Calu3 (cell line): ENCODE data around the gene FZD4. TPM values are rescaled to one million over a fixed set of nuclear protein-coding genes. Genes with fewer than 3 reads are reported as not detected.

Experiments used
- BruUV-seq: library from RNA; stranded (reverse); fragments of 400-500 nt; replicated peaks from 2 replicates; lab custom pipeline; 2021; lab: Mats Ljungman, UMichigan
- CTCF ChIA-PET: fragments of 300-600 bp; sonication (Branson Sonifier 250); formaldehyde crosslinking; loops from one replicate; lab custom pipeline; 2022; ENCODE audit warnings: antibody characterized with exemption; lab: Charles Lee
- DNase-seq: peaks from one replicate; pipeline ENCODE4 v3.0.0; 2022
- H3K27ac Mint-ChIP-seq: one replicate; pipeline ENCODE4 v1.8.0; 2022; ENCODE audit warnings: mixed read lengths; ENCODE audit not compliant: unreplicated experiment
- H3K27me3 Mint-ChIP-seq: one replicate; pipeline ENCODE4 v1.8.0; 2022; ENCODE audit warnings: mixed read lengths; ENCODE audit not compliant: unreplicated experiment
- H3K36me3 Mint-ChIP-seq: one replicate; pipeline ENCODE4 v1.8.0; 2022; ENCODE audit warnings: mild to moderate bottlenecking, moderate library complexity, mixed read lengths; ENCODE audit not compliant: insufficient read depth, unreplicated experiment
- H3K4me1 Mint-ChIP-seq: one replicate; pipeline ENCODE4 v1.8.0; 2022; ENCODE audit warnings: mild to moderate bottlenecking, low read depth, mixed read lengths; ENCODE audit not compliant: unreplicated experiment
- H3K4me3 Mint-ChIP-seq: one replicate; pipeline ENCODE4 v1.8.0; 2022; ENCODE audit warnings: mild to moderate bottlenecking, low read depth, moderate library complexity, mixed read lengths; ENCODE audit not compliant: unreplicated experiment
- H3K9me3 Mint-ChIP-seq: one replicate; pipeline ENCODE4 v1.8.0; 2022; ENCODE audit warnings: low read depth, mixed read lengths; ENCODE audit not compliant: unreplicated experiment
- CTCF ChIP-seq: fragments of 200-600 bp; IDR thresholded peaks from one replicate; pipeline ENCODE4 v1.8.0; 2022; ENCODE audit warnings: antibody characterized with exemption; ENCODE audit not compliant: unreplicated experiment
- intact Hi-C: fragments of 100-400 bp; cut with micrococcal nuclease; formaldehyde crosslinking; loops from one replicate; pipeline ENCODE4 v1.10.0; 2022; ENCODE audit not compliant: unreplicated experiment
- total RNA-seq: library from RNA; stranded (reverse); gene quantifications from 2 replicates; pipeline ENCODE4 v1.2.3, GENCODE V29; 2022

Gene FZD4
- total RNA-seq, 1 experiment from 2014 or later: 2.5 TPM

- Mint-ChIP-seq H3K27me3 (no peaks in the 10 kb centered on the region), H3K4me3 (peak overlapping the region; percentile 85), H3K4me1 (peaks cover 14% of the 10 kb centered on the region), H3K36me3 (peaks cover 23% of the 10 kb centered on the region), H3K27ac (no peak overlapping the region), H3K9me3 (no peaks in the 10 kb centered on the region)
- CTCF ChIA-PET: no interaction called here
- no peak for TF ChIP-seq CTCF
- intact Hi-C loops: no loop called here
- BruUV-seq: no TSS peak
- peak; percentile 5 for DNase-seq
These were observed 705 bp downstream of the FZD4 start for GRCh38 chr11:86954269-86955110.

DNA sequence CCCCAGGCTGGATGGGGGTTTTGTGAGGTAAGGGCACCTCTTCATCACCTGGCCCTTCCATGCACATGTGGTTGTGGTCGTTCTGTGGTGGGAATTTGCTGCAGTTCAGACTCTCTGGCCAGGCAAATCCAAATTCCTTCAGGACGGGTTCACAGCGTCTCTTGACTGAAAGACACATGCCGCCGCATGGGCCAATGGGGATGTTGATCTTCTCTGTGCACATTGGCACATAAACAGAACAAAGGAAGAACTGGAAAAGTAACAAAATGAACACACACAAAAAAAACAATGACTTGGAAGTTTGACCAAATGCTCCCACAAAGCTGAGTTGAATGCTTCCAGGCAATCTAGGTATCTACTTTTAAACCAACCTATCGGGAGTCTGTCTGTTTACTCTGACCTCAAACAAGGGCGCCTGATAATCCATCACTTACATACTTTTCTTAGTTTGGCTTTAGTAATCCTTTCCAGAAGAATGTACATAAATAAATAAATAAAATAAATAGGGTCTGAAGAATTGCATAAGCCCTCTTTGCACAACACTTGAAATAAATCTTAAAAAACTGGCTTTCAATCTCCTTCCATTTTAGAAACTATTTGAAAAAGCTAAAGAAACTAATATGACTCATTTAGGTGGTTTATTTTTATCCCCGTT is 2.8 kb downstream of the FZD4 start:
- peaks cover 23% of the 10 kb centered on the region for H3K36me3 Mint-ChIP-seq
- CTCF ChIA-PET: no interaction called here
- DNase-seq: no peak
- TF ChIP-seq CTCF: no peak
- peaks cover 14% of the 10 kb centered on the region for H3K4me1 Mint-ChIP-seq
- H3K9me3 Mint-ChIP-seq: no peaks in the 10 kb centered on the region
- H3K27ac Mint-ChIP-seq: no peak overlapping the region
- H3K27me3 Mint-ChIP-seq: no peaks in the 10 kb centered on the region
- intact Hi-C loops: no loop called here
- BruUV-seq: no TSS peak
- H3K4me3 Mint-ChIP-seq: no peak overlapping the region

GRCh38 chr11:86951706-86952105 is 3.5 kb downstream of the FZD4 start:
- H3K27me3 Mint-ChIP-seq: no peaks in the 10 kb centered on the region

GRCh38 chr11:86950661-86950995 is 4.6 kb downstream of the FZD4 start:
- Mint-ChIP-seq H3K4me3 (no peak overlapping the region), H3K36me3 (peaks cover 13% of the 10 kb centered on the region), H3K9me3 (no peaks in the 10 kb centered on the region), H3K27me3 (no peaks in the 10 kb centered on the region), H3K4me1 (peaks cover 6% of the 10 kb centered on the region), H3K27ac (no peak overlapping the region)
- CTCF ChIA-PET: no interaction called here
- no peak for DNase-seq
- no TSS peak for BruUV-seq
- TF ChIP-seq CTCF: no peak
- intact Hi-C loops: no loop called here

More at GRCh38 chr11:86951706-86952105, 3.5 kb downstream of the FZD4 start:
- H3K27ac Mint-ChIP-seq: no peak overlapping the region
- peaks cover 23% of the 10 kb centered on the region for H3K36me3 Mint-ChIP-seq
- TF ChIP-seq CTCF: no peak
- no TSS peak for BruUV-seq
- intact Hi-C loops: no loop called here
- H3K4me3 Mint-ChIP-seq: no peak overlapping the region
- H3K4me1 Mint-ChIP-seq: peaks cover 12% of the 10 kb centered on the region
- DNase-seq: no peak
- no peaks in the 10 kb centered on the region for H3K9me3 Mint-ChIP-seq
- CTCF ChIA-PET: no interaction called here
